ENCODE data around the gene MLLT6.

DNA sequence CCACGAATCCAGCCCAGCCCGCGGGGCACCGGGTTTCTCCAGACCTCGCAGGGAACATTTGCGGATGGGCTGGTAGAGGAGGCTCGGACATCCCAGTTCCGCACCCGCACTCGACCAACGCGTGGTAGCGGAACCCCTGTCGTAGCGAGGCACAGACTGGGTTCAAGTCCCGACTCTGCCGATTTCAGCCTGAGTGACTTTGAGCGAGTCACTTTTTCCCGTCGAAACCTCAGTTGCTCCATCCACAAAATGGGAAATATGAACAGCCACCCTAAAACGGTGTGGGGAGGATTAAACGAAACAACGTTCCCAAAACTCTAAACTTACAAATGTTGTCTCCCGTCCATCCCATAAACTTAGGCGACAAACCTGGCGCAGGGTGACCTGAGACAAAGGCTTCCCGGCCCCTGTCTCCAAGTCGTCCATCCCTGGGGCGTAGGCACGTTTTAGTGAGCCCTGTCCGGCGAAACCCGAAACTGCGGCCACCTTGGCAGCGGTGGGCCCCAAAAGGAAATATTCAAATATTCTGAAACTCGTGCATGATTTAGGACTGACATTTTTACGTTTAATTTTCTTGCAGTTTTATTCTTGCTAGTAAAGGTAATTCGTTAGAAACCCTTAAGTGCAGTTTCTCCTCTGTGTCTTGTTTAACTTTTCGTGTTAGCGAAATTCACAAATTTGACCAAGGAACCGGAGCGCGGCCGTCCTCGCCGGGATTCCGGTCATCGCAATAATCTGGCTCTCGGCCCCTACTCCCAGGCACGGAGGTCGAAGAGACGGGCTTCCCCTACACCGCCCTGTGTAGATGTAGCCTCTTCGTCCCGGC lies 1.9 kb upstream of the MLLT6 start:
- TF ChIP-seq, protein P1, sequence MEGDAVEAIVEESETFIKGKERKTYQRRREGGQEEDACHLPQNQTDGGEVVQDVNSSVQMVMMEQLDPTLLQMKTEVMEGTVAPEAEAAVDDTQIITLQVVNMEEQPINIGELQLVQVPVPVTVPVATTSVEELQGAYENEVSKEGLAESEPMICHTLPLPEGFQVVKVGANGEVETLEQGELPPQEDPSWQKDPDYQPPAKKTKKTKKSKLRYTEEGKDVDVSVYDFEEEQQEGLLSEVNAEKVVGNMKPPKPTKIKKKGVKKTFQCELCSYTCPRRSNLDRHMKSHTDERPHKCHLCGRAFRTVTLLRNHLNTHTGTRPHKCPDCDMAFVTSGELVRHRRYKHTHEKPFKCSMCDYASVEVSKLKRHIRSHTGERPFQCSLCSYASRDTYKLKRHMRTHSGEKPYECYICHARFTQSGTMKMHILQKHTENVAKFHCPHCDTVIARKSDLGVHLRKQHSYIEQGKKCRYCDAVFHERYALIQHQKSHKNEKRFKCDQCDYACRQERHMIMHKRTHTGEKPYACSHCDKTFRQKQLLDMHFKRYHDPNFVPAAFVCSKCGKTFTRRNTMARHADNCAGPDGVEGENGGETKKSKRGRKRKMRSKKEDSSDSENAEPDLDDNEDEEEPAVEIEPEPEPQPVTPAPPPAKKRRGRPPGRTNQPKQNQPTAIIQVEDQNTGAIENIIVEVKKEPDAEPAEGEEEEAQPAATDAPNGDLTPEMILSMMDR (IDR thresholded peaks at IDR 0.05), result no peak
- TF ChIP-seq POLR2A (IDR thresholded peaks at IDR 0.05) (no peak), EP300 (IDR thresholded peaks at IDR 0.05) (no peak)

All from ovary (tissue), 3 donors.